IMR-90 (cell line): ENCODE results near the gene CDK8. TPM values are rescaled to one million over a fixed set of nuclear protein-coding genes. Genes with fewer than 3 reads are reported as not detected.

Experiments
- ATAC-seq: fragments of 200-7000 bp; cut with Tn5 transposase; 2 replicates; pipeline ENCODE4 v1.9.1; 2020; ENCODE audit warnings: low read depth, mild to moderate bottlenecking, moderate library complexity
- BruUV-seq: library from RNA; stranded (reverse); fragments of 400-500 nt; replicated peaks from 2 replicates; lab custom pipeline; 2021; lab: Mats Ljungman, UMichigan
- CTCF ChIA-PET: fragments of 300-600 bp; formaldehyde crosslinking; extraction: SDS; loops from one replicate; lab custom pipeline; 2021; ENCODE audit warnings: antibody characterized with exemption; lab: Yijun Ruan, JAX
- POLR2A ChIA-PET: fragments of 300-600 bp; sonication (Branson Sonifier 250); formaldehyde crosslinking; loops from one replicate; lab custom pipeline; 2022; ENCODE audit warnings: antibody characterized with exemption; ENCODE audit not compliant: unreplicated experiment; lab: Charles Lee
- DNase-seq: peaks from one replicate; pipeline ENCODE4 v3.0.0; 2013
- H2AFZ ChIP-seq: replicated peaks from 2 replicates; pipeline ENCODE3; 2013; ENCODE audit warnings: low read length, mild to moderate bottlenecking; ENCODE audit not compliant: poor library complexity
- H2AK5ac ChIP-seq: 2 replicates; pipeline ENCODE4 v1.6.1; 2013; ENCODE audit warnings: low read depth, low read length, inconsistent platforms
- H2AK9ac ChIP-seq: replicated peaks from 2 replicates; pipeline ENCODE3; 2013; ENCODE audit warnings: mild to moderate bottlenecking, low read depth, low read length, moderate library complexity; ENCODE audit not compliant: poor library complexity
- H2BK120ac ChIP-seq: 2 replicates; pipeline ENCODE4 v1.6.1; 2013; ENCODE audit warnings: low read depth, low read length, inconsistent platforms
- H2BK15ac ChIP-seq: 3 replicates; pipeline ENCODE4 v1.6.1; 2013; ENCODE audit warnings: low read depth, low read length, inconsistent platforms
- H2BK20ac ChIP-seq: 2 replicates; pipeline ENCODE4 v1.6.1; 2013; ENCODE audit warnings: low read depth, mild to moderate bottlenecking, inconsistent platforms, low read length, moderate library complexity
- H2BK5ac ChIP-seq: 2 replicates; pipeline ENCODE4 v1.6.1; 2013; ENCODE audit warnings: mild to moderate bottlenecking, low read depth, low read length, inconsistent platforms; ENCODE audit not compliant: poor library complexity, severe bottlenecking
- H3K14ac ChIP-seq: replicated peaks from 2 replicates; pipeline ENCODE4 v1.6.1; 2013; ENCODE audit warnings: low read depth, low read length, inconsistent platforms
- H3K18ac ChIP-seq: 2 replicates; pipeline ENCODE4 v1.6.1; 2013; ENCODE audit warnings: low read depth, low read length, control low read depth
- H3K23ac ChIP-seq: 2 replicates; pipeline ENCODE4 v1.6.1; 2013; ENCODE audit warnings: low read depth, low read length, inconsistent platforms
- H3K27ac ChIP-seq: 2 replicates; pipeline ENCODE4 v1.5.1; 2013; ENCODE audit warnings: mild to moderate bottlenecking, control low read depth, low read length; ENCODE audit not compliant: insufficient read depth
- H3K27me3 ChIP-seq: 2 replicates; pipeline ENCODE4 v1.6.1; 2013; ENCODE audit warnings: low read length; ENCODE audit not compliant: control insufficient read depth, insufficient read depth
- H3K36me3 ChIP-seq: 2 replicates; pipeline ENCODE4 v1.6.1; 2013; ENCODE audit warnings: low read length, mixed read lengths; ENCODE audit not compliant: control insufficient read depth, insufficient read depth
- H3K4ac ChIP-seq: 2 replicates; pipeline ENCODE4 v1.6.1; 2013; ENCODE audit warnings: low read depth, low read length, inconsistent platforms
- H3K4me1 ChIP-seq: 2 replicates; pipeline ENCODE4 v1.6.1; 2013; ENCODE audit warnings: low read length, mixed read lengths; ENCODE audit not compliant: control insufficient read depth, insufficient read depth
- H3K4me2 ChIP-seq: 2 replicates; pipeline ENCODE4 v1.6.1; 2013; ENCODE audit warnings: low read depth, mild to moderate bottlenecking, control low read depth, low read length, moderate library complexity
- H3K4me3 ChIP-seq: 2 replicates; pipeline ENCODE4 v1.5.1; 2013; ENCODE audit warnings: low read depth, mild to moderate bottlenecking, control low read depth, low read length, moderate library complexity; ENCODE audit not compliant: insufficient read depth
- H3K56ac ChIP-seq: 2 replicates; pipeline ENCODE4 v1.6.1; 2013; ENCODE audit warnings: low read length, inconsistent platforms; ENCODE audit not compliant: insufficient read depth; ENCODE audit errors: extremely low read depth
- H3K79me1 ChIP-seq, 2 experiments: 2 replicates each; pipeline ENCODE4 v1.6.1; 2013; ENCODE audit warnings: low read length in 2 of 2, inconsistent platforms in 1 of 2, low read depth in 1 of 2
- H3K9ac ChIP-seq: 2 replicates; pipeline ENCODE4 v1.6.1; 2013; ENCODE audit warnings: low read depth, low read length, control low read depth
- H3K9me1 ChIP-seq: 2 replicates; pipeline ENCODE4 v1.6.1; 2013; ENCODE audit warnings: low read length, inconsistent platforms; ENCODE audit not compliant: insufficient read depth
- H3K9me3 ChIP-seq: 2 replicates; pipeline ENCODE4 v1.6.1; 2013; ENCODE audit warnings: low read length; ENCODE audit not compliant: control insufficient read depth, insufficient read depth
- H4K20me1 ChIP-seq: 2 replicates; pipeline ENCODE4 v1.6.1; 2013; ENCODE audit warnings: low read length, inconsistent platforms; ENCODE audit not compliant: insufficient read depth
- H4K5ac ChIP-seq: 2 replicates; pipeline ENCODE4 v1.6.1; 2013; ENCODE audit warnings: mild to moderate bottlenecking, low read depth, low read length, control low read depth
- H4K8ac ChIP-seq, 2 experiments: 2 replicates each; pipeline ENCODE4 v1.6.1; 2013; ENCODE audit warnings: low read depth in 2 of 2, low read length in 2 of 2, control low read depth in 1 of 2, inconsistent platforms in 1 of 2
- H4K91ac ChIP-seq: 2 replicates; pipeline ENCODE4 v1.6.1; 2013; ENCODE audit warnings: low read depth, low read length, inconsistent platforms; ENCODE audit not compliant: insufficient read depth
- CEBPB ChIP-seq: IDR thresholded peaks from 2 replicates; pipeline ENCODE4 v1.6.1; 2012; ENCODE audit warnings: low read depth, low read length, improper control_type of control experiment
- RCOR1 ChIP-seq: IDR thresholded peaks from 2 replicates; pipeline ENCODE4 v1.6.1; 2012; ENCODE audit warnings: mild to moderate bottlenecking, low read length, improper control_type of control experiment; ENCODE audit not compliant: insufficient replicate concordance
- WGBS, 2 experiments: methylation state at CpG; one replicate each; pipeline versions ENCODE4 v1.1.5 to v1.1.7; 2013; ENCODE audit warnings: missing lambda C conversion rate in 2 of 2; ENCODE audit not compliant: insufficient read length in 1 of 2; ENCODE audit errors: extremely low coverage in 2 of 2; 5-methylcytosine and 5-hydroxymethylcytosine counted together
- dilution Hi-C: fragments of 300-500 bp; cut with HindIII; formaldehyde crosslinking; loops from one replicate; pipeline ENCODE4 v1.14.3; 2018; ENCODE audit warnings: low sequenced_read_pairs; ENCODE audit not compliant: unreplicated experiment
- in situ Hi-C: fragments of 300-500 bp; cut with MboI; formaldehyde crosslinking; loops from 3 replicates; pipeline ENCODE4 v1.14.3; 2019; ENCODE audit warnings: low sequenced_read_pairs, inconsistent platforms, mixed read lengths
- intact Hi-C: fragments of 100-400 bp; cut with micrococcal nuclease; formaldehyde crosslinking; loops from 2 replicates; pipeline ENCODE4 v1.10.0; 2022
- polyA plus RNA-seq, 3 experiments: library from polyadenylated mRNA; depleted of rRNA; stranded (reverse); fragments of >200 nt; gene quantifications; 2 replicates each; pipeline ENCODE4 v1.2.3, GENCODE V29; 2012; ENCODE audit warnings: low replicate concordance in 1 of 3
- total RNA-seq: library from RNA; depleted of rRNA; stranded (reverse); fragments of >200 nt; gene quantifications from 2 replicates; pipeline ENCODE4 v1.2.3, GENCODE V29; 2012

The CDK8 gene
- total and polyA plus RNA-seq, 2 of the 4 experiments (the other 2 are of a cell fraction) = 15.4 to 19.0 TPM

GRCh38 chr13:26213982-26214381 is 39.9 kb upstream of the CDK8 start:
- no peaks in the 10 kb centered on the region for H3K4me1 ChIP-seq
- WGBS, 2 experiments = 100% methylated on average over 2 of the region's 6 CpGs; no CpG with 5 or more reads in 1 of the 2 experiments
- H3K27ac ChIP-seq = no peak overlapping the region
- H3K9ac ChIP-seq = no peak overlapping the region
- DNase-seq (no peak), ATAC-seq (no peak)
- no peak overlapping the region for H2BK5ac ChIP-seq
- no TSS peak for BruUV-seq
- in situ Hi-C loops = no loop called here
- H3K9me1 ChIP-seq = peaks cover 8% of the 10 kb centered on the region; the same call in 1 of the 2 replicates
- no peak overlapping the region for H2AFZ ChIP-seq
- peaks cover 11 to 19% of the 10 kb centered on the region in 2 experiments for H3K79me1 ChIP-seq
- no peak overlapping the region for H3K4ac ChIP-seq
- no peaks in the 10 kb centered on the region for H3K27me3 ChIP-seq
- intact Hi-C loops = no loop called here
- H4K5ac ChIP-seq = no peak overlapping the region
- TF ChIP-seq CEBPB = peak; percentile 64
- TF ChIP-seq RCOR1 = no peak
- no peak overlapping the region for H2AK9ac ChIP-seq
- H2BK120ac ChIP-seq = no peak overlapping the region
- H4K91ac ChIP-seq = no peak overlapping the region
- no peak overlapping the region for H3K23ac ChIP-seq
- no peak overlapping the region for H3K4me2 ChIP-seq
- dilution Hi-C loops = no loop called here
- no peak overlapping the region for H3K56ac ChIP-seq
- H2AK5ac ChIP-seq = no peak overlapping the region
- no peak overlapping the region for H4K8ac ChIP-seq
- H3K14ac ChIP-seq = no peak overlapping the region
- H4K20me1 ChIP-seq = no peaks in the 10 kb centered on the region
- H3K9me3 ChIP-seq = no peaks in the 10 kb centered on the region
- POLR2A ChIA-PET = no interaction called here
- peaks cover 30% of the 10 kb centered on the region for H3K36me3 ChIP-seq
- CTCF ChIA-PET = no interaction called here
- no peak overlapping the region for H3K18ac ChIP-seq
- no peak overlapping the region for H2BK15ac ChIP-seq
- H2BK20ac ChIP-seq = no peak overlapping the region
- no peak overlapping the region for H3K4me3 ChIP-seq
